ENCODE data around the gene PREP.
"Not testable (repeated sequence)": the region's sequence is repeated elsewhere in the genome, so short reads cannot be mapped to it uniquely, and the experiment has no call there.

Gene PREP

DNA sequence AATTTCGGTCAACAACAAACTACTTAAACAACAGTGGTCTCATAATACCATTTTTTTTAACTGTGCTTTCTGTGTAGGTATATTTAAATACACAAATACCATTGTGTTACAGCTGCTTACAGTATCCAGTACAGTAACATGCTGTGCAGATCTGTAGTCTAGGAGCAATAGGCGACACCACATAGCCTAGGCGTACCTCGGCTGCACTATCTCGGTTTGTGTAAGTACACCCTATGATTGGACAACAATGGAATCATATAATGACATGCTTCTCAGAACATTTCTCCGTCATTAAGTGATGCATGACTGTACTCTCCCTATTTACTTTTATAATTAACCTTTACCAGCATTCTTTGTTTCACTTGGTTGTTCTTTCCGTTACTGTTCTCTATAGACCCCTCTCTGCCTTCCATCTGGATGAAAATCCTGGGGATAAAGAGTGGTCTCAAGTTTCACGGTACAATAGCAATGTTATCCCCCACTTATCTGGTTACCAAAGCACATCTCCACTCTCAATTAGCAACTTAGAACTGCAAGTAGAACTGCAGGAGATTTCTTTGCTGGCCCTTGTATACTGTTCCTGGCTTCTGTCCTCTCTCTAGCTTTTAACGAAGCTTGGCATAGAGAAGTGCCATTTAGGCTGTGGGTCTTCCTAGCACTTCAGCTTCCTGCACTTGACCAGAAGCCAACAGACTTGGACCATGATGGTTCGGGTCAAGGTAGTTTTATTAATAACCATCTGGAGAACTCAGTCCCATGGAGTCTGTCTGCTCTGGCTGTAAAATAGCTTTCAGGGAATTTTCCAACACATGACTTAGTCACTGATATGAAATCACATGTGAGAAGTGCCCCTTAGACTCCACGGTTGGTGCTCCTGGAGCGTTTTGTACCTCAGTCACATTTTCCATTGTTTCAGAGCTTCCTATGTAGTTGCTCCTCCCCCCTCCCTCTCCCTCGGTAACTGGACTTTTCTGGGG lies 142.7 kb downstream of the PREP start:
- no peak for DNase-seq

DNA sequence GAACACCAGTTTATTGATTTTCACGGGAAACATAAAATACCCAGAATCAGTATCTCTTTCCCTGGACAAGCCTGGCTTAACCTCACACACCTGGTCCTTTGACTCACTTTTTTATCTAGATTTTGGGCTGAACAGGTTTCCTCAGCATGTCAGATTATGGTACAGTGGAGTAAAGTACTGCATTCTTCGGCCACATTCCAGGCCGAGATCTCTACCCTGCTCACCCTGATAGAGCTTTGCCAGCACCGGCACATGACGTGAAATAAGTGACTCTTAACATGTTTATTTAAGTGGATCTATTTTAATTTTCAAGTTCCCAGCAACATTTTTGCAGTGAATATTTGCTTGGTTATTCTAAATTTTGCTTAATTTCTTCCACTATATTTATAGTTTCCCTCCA lies 144.1 kb downstream of the PREP start:
- DNase-seq, result no peak

DNA sequence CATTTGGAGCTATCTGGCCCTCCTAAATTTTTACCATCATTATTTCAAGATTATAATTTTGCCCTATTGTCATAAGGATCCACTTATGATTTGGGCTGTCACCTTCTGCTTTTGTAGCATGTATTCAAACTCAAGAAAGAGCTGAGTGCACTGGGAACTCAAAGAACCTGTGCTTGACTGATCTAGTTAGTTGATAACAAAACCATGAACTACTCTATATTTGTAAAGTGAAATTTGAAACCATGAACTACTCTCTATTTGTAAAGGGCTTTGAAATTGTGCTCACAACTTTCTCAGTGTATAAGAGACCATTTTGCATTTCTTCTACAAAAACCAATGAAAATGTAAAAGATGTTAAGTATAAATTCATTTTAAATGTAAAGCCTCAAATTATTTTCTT lies 145.5 kb downstream of the PREP start:
- DNase-seq, result no peak

DNA sequence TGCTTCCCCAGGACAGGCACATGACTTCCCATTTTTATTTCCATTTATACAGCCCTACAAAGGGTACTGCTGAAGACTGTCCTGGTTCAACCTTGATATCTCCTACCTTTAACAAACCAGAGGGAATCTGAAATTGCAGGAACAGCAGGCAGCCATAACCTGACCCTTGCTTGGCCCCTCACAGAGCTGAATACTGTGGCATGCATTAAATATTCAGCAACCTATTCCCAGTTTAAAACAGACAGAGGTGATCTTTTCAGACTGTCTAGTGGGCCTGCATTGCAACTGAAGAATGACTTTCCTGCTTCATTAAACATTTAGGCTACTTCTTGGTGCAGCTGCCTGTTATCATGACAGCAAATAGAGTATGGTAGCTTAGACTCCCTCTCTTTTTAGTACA lies 146.3 kb downstream of the PREP start:
- DNase-seq, result no peak

DNA sequence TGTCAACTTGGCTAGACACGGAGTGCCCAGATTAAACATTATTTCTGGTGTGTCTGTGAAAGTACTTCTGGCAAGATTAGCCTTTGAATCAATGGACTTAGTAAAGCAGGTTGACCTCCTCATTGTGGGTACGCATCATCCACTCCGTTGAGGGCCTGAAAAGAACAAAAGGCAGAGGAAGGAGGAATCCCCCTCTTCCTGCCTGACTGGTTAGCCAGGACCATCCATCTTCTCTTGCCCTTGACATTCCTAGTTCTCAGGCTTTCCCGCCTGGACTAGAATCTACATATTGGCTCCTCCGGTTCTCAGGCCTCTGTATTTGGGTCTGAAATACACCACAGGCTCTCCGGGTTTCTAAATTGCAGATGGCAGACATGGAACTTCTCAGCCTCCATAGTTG lies 149.1 kb downstream of the PREP start:
- DNase-seq, result no peak

DNA sequence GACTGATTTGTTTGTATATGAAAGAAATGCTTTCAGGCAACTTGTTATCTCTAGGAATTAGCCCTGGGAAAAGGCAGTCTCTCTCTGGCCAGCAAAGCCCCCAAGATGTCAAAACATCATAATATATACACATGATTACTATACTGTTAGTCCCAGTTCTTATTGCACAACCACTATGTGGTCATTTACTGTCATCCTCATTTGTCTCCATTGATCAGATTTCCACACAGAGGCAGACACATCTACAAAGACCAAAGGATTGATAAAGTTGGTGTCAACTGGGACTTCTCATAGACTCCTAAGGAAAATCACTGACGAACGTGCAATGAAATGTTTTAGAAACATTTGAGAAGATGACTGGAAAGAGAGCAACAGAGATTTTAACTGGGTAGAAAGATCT lies 151.2 kb downstream of the PREP start:
- DNase-seq, result no peak

DNA sequence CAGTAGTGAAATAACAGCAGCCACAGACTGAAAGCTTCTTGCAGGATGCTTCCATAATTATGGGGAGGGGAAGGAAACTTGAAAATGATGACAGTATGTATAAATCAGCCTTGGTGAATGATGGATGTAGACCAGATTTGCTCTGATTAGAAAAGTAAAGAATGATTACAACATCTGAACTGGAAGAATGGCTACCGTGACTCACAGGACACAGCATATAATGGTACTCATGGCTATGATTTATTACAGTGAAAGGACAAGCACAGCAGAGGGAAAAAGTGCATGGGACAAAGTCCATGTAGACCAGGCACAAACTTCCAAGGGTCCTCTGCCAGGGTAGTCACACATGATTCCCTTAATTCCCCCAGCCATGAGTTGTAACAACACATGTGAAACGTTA lies 152.3 kb downstream of the PREP start:
- no peak for DNase-seq

DNA sequence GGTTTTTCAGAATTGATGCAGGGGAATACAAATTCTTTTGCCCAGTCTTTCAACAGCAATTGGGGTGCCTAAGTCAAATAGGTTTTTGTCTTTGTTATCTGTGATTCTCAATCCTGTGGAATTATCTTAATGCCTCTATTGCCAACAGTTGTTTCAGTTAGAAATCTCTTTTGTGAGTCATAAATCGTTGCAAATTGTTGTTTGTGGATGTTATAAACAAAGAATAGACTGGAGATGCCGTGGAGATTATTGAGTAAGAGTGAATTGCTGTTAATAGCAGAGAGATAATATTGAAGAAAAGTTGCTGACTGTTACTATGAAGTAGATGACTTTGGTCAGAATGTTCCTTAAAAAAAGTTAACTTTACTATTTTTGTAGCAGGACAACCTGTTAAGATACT lies 159.4 kb downstream of the PREP start:
- no peak for DNase-seq

DNA sequence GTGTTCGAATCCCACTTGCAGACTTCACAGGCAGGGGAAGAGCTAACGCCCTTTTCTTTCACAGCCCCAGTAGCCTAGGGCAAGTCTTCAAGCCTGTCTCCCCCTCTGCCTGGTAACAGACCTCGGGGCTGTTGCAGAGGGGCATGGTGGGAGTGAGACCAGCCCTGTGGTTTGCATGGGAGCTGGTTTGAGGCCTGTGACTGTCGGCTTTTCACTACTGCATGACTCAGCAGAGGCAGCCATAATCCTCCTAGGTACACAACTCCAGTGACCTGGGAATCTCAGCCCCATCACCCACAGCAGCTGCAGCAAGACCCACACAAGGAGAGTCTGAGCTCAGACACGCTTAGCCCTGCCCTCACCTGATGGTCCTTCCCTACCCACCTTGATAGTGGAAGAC lies 167.7 kb downstream of the PREP start:
- DNase-seq, result no peak

DNA sequence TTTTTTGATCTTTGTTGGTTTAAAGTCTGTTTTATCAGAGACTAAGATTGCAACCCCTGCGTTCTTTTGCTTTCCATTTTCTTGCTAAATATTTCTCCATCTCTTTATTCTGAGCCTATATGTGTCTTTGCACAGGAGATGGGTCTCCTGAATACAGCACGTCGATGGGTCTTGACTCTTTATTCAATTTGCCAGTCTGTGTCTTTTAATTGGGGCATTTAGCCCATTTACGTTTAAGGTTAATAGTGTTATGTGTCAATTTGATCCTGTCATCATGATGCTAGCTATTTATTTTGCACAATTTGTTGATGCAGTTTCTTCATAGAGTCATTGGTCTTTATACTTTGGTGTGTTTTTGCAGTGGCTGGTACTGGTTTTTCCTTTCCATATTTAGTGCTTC lies 171.1 kb downstream of the PREP start:
- DNase-seq, result not testable (repeated sequence)

Data from fibroblast of skin of back (primary cell).